ENCODE results near the gene ROS1.
A peak's percentile ranks its signal among the peaks of the same experiment; 100 is the strongest.

Gene ROS1

GRCh38 chr6:117346142-117346930 is 79.4 kb downstream of the ROS1 start:
- Histone ChIP-seq H3K4me3 (ENCODE audit: low read depth, low read length, poor library complexity, severe bottlenecking) (no peak overlapping the region), H2AFZ (ENCODE audit: low read length) (no peak overlapping the region)

GRCh38 chr6:117345292-117345610 is 80.5 kb downstream of the ROS1 start:
- H3K4me3 ChIP-seq (ENCODE audit: low read depth, low read length, poor library complexity, severe bottlenecking): no peak overlapping the region
- H3K79me2 ChIP-seq (ENCODE audit: insufficient read depth, low read length): no peaks in the 10 kb centered on the region
- H3K4me2 ChIP-seq (ENCODE audit: low read length): no peak overlapping the region
- H3K27me3 ChIP-seq (ENCODE audit: insufficient read depth, low read length): no peaks in the 10 kb centered on the region
- no peaks in the 10 kb centered on the region for H3K36me3 ChIP-seq (ENCODE audit: insufficient read depth, low read length)
- no peak overlapping the region for H2AFZ ChIP-seq (ENCODE audit: low read length)
- H3K9me2 ChIP-seq (ENCODE audit: low read depth, low read length): no peaks in the 10 kb centered on the region
- H3F3A ChIP-seq (ENCODE audit: insufficient read depth, low read length): no peaks in the 10 kb centered on the region
- no peaks in the 10 kb centered on the region for H3K9me3 ChIP-seq (ENCODE audit: low read length)
- no peaks in the 10 kb centered on the region for H4K20me1 ChIP-seq (ENCODE audit: insufficient read depth, low read length)
- no peak for TF ChIP-seq CTCF (IDR thresholded peaks at IDR 0.05; ENCODE audit: low read length)
- TF ChIP-seq EZH2 (IDR thresholded peaks at IDR 0.05; ENCODE audit: borderline replicate concordance, low read length): no peak
- no peak overlapping the region for H3K9ac ChIP-seq (ENCODE audit: low read length)
- H3K4me1 ChIP-seq (ENCODE audit: insufficient read depth, low read length, severe bottlenecking): no peaks in the 10 kb centered on the region
- no peak overlapping the region for H3K27ac ChIP-seq (ENCODE audit: low read depth, low read length, poor library complexity, severe bottlenecking)

More at GRCh38 chr6:117346142-117346930, 79.4 kb downstream of the ROS1 start:
- Histone ChIP-seq H3K79me2 (ENCODE audit: insufficient read depth, low read length) (no peaks in the 10 kb centered on the region), H3K4me2 (ENCODE audit: low read length) (no peak overlapping the region), H3K9ac (ENCODE audit: low read length) (no peak overlapping the region), H4K20me1 (ENCODE audit: insufficient read depth, low read length) (no peaks in the 10 kb centered on the region), H3K9me3 (ENCODE audit: low read length) (no peaks in the 10 kb centered on the region), H3K4me1 (ENCODE audit: insufficient read depth, low read length, severe bottlenecking) (no peaks in the 10 kb centered on the region), H3K27ac (ENCODE audit: low read depth, low read length, poor library complexity, severe bottlenecking) (no peak overlapping the region), H3K27me3 (ENCODE audit: insufficient read depth, low read length) (no peaks in the 10 kb centered on the region), H3F3A (ENCODE audit: insufficient read depth, low read length) (no peaks in the 10 kb centered on the region), H3K36me3 (ENCODE audit: insufficient read depth, low read length) (no peaks in the 10 kb centered on the region), H3K9me2 (ENCODE audit: low read depth, low read length) (no peaks in the 10 kb centered on the region)
- TF ChIP-seq EZH2 (IDR thresholded peaks at IDR 0.05; ENCODE audit: borderline replicate concordance, low read length) (no peak), CTCF (IDR thresholded peaks at IDR 0.05; ENCODE audit: low read length) (peak; percentile 55)

GRCh38 chr6:117344444-117345291 is 81.1 kb downstream of the ROS1 start:
- Histone ChIP-seq H3K4me1 (ENCODE audit: insufficient read depth, low read length, severe bottlenecking) (no peaks in the 10 kb centered on the region), H3K4me2 (ENCODE audit: low read length) (no peak overlapping the region), H3K27me3 (ENCODE audit: insufficient read depth, low read length) (no peaks in the 10 kb centered on the region), H3K27ac (ENCODE audit: low read depth, low read length, poor library complexity, severe bottlenecking) (no peak overlapping the region), H3F3A (ENCODE audit: insufficient read depth, low read length) (no peaks in the 10 kb centered on the region), H3K9me2 (ENCODE audit: low read depth, low read length) (no peaks in the 10 kb centered on the region), H4K20me1 (ENCODE audit: insufficient read depth, low read length) (no peaks in the 10 kb centered on the region), H3K9ac (ENCODE audit: low read length) (no peak overlapping the region), H2AFZ (ENCODE audit: low read length) (no peak overlapping the region), H3K9me3 (ENCODE audit: low read length) (no peaks in the 10 kb centered on the region), H3K4me3 (ENCODE audit: low read depth, low read length, poor library complexity, severe bottlenecking) (no peak overlapping the region), H3K36me3 (ENCODE audit: insufficient read depth, low read length) (no peaks in the 10 kb centered on the region), H3K79me2 (ENCODE audit: insufficient read depth, low read length) (no peaks in the 10 kb centered on the region)
- TF ChIP-seq EZH2 (IDR thresholded peaks at IDR 0.05; ENCODE audit: borderline replicate concordance, low read length): no peak
- no peak for TF ChIP-seq CTCF (IDR thresholded peaks at IDR 0.05; ENCODE audit: low read length)

All from OCI-LY1 (cell line).